OCI-LY7 (cell line): Measurements from ENCODE around the gene CARMIL1. TPM values are rescaled to one million over a fixed set of nuclear protein-coding genes. Genes with fewer than 3 reads are reported as not detected.

Experiments used
- BruUV-seq: library from RNA; stranded (reverse); fragments of 400-500 nt; replicated peaks from 2 replicates; lab custom pipeline; 2021; lab: Mats Ljungman, UMichigan
- CTCF ChIA-PET: fragments of 300-600 bp; sonication (Branson Sonifier 250); formaldehyde crosslinking; loops from one replicate; lab custom pipeline; 2022; ENCODE audit warnings: antibody characterized with exemption; ENCODE audit not compliant: unreplicated experiment; lab: Charles Lee
- POLR2A ChIA-PET: fragments of 300-600 bp; sonication (Branson Sonifier 250); formaldehyde crosslinking; loops from one replicate; lab custom pipeline; 2022; ENCODE audit warnings: antibody characterized with exemption; lab: Charles Lee
- DNase-seq: peaks from one replicate; pipeline ENCODE4 v3.0.0-alpha.2; 2015; ENCODE audit warnings: low spot score
- H2AFZ ChIP-seq: fragments of 200-600 bp; sonication (generic), shearing (Covaris generic); 2 replicates; pipeline ENCODE4 v1.6.1; 2014; ENCODE audit warnings: mild to moderate bottlenecking, antibody characterized with exemption, low read length, moderate library complexity
- H3K27ac ChIP-seq: fragments of 200-600 bp; sonication (generic); 2 replicates; pipeline ENCODE4 v1.5.1; 2014; ENCODE audit warnings: mixed run types, low read depth, mild to moderate bottlenecking, moderate library complexity, low read length, inconsistent platforms; ENCODE audit not compliant: poor library complexity, severe bottlenecking
- H3K36me3 ChIP-seq: fragments of 200-600 bp; sonication (generic); 2 replicates; pipeline ENCODE4 v1.6.1; 2014; ENCODE audit warnings: mild to moderate bottlenecking, antibody characterized with exemption, low read length, moderate library complexity, mixed read lengths; ENCODE audit not compliant: insufficient read depth
- H3K4me1 ChIP-seq: fragments of 200-600 bp; sonication (generic); 2 replicates; pipeline ENCODE4 v1.5.1; 2014; ENCODE audit warnings: mild to moderate bottlenecking, low read length; ENCODE audit not compliant: insufficient read depth, poor library complexity, severe bottlenecking
- H3K4me2 ChIP-seq: fragments of 200-600 bp; sonication (generic); 2 replicates; pipeline ENCODE4 v1.6.1; 2014; ENCODE audit warnings: mild to moderate bottlenecking, low read length
- H3K4me3 ChIP-seq: fragments of 200-600 bp; sonication (generic); 2 replicates; pipeline ENCODE4 v1.5.1; 2014; ENCODE audit warnings: mild to moderate bottlenecking, low read depth, low read length; ENCODE audit not compliant: poor library complexity, severe bottlenecking
- H3K79me2 ChIP-seq: fragments of 200-600 bp; sonication (generic); 2 replicates; pipeline ENCODE4 v1.6.1; 2016; ENCODE audit warnings: low read depth, mild to moderate bottlenecking, low read length, moderate library complexity, mixed read lengths; ENCODE audit not compliant: insufficient read depth
- H3K9me2 ChIP-seq: fragments of 200-600 bp; sonication (generic); 2 replicates; pipeline ENCODE4 v1.6.1; 2016; ENCODE audit warnings: mild to moderate bottlenecking, low read length, mixed read lengths; ENCODE audit not compliant: insufficient read depth
- H3K9me3 ChIP-seq: fragments of 200-600 bp; sonication (generic); 2 replicates; pipeline ENCODE4 v1.6.1; 2014; ENCODE audit warnings: mild to moderate bottlenecking, mixed run types, low read length, mixed read lengths
- H4K20me1 ChIP-seq: fragments of 200-600 bp; sonication (generic); 2 replicates; pipeline ENCODE4 v1.6.1; 2014; ENCODE audit warnings: mild to moderate bottlenecking, antibody characterized with exemption, low read length, moderate library complexity, mixed read lengths; ENCODE audit not compliant: insufficient read depth
- CTCF ChIP-seq: fragments of 200-600 bp; sonication (generic); conservative IDR thresholded peaks from 2 replicates; pipeline ENCODE4 v1.5.1; 2014; ENCODE audit warnings: mild to moderate bottlenecking, antibody characterized with exemption, low read length, moderate library complexity, mixed read lengths
- EZH2phosphoT487 ChIP-seq: fragments of 200-600 bp; sonication (generic); IDR thresholded peaks from 2 replicates; pipeline ENCODE4 v1.6.1; 2018; ENCODE audit warnings: low read depth, borderline replicate concordance, mild to moderate bottlenecking, mixed run types, antibody characterized with exemption, low read length, moderate library complexity, mixed read lengths
- intact Hi-C: fragments of 100-400 bp; cut with micrococcal nuclease; formaldehyde crosslinking; loops from one replicate; pipeline ENCODE4 v1.10.0; 2022; ENCODE audit not compliant: unreplicated experiment
- total RNA-seq, 2 experiments: library from RNA; depleted of rRNA in 1 of 2; stranded (reverse); fragments of >200 nt in 1 of 2; shearing (Covaris generic) in 1 of 2; gene quantifications; 2 replicates each; pipeline ENCODE4 v1.2.3, GENCODE V29; 2014 to 2022

CARMIL1 gene
- total RNA-seq, 2 experiments from 2014 or later, result 25.5 to 40.1 TPM

- Histone ChIP-seq H3K4me3 (no peak overlapping the region), H3K27ac (no peak overlapping the region), H3K9me3 (no peaks in the 10 kb centered on the region), H3K9me2 (no peaks in the 10 kb centered on the region), H3K4me1 (peaks cover 23% of the 10 kb centered on the region), H3K36me3 (peaks cover 44% of the 10 kb centered on the region), H3K4me2 (no peak overlapping the region; the same call in 1 of the 2 replicates), H4K20me1 (no peaks in the 10 kb centered on the region), H3K79me2 (no peaks in the 10 kb centered on the region), H2AFZ (no peak overlapping the region)
- no peak for DNase-seq
- TF ChIP-seq CTCF, result 0 out of 2 replicates have a peak, but pooled peaks have one; percentile 15
- TF ChIP-seq EZH2phosphoT487, result no peak
- intact Hi-C loops, result loop anchor here (2.0 kb wide), 1 partner anchor 83 kb away; no protein-coding TSS in a partner anchor
- BruUV-seq, result no TSS peak
- ChIA-PET POLR2A (interaction anchor here (0.8 to 1.2 kb wide), 2 partner anchors 14 to 118 kb away, joined by 3 read pairs; no protein-coding TSS in a partner anchor), CTCF (interaction anchor here (0.6 kb wide), 1 partner anchor 69 kb away, joined by 3 read pairs; no protein-coding TSS in a partner anchor)
Observed at GRCh38 chr6:25488156-25488555, 209.0 kb downstream of the CARMIL1 start.

GRCh38 chr6:25489399-25489798, 210.2 kb downstream of the CARMIL1 start:
- peak; percentile 39 for DNase-seq
- no peaks in the 10 kb centered on the region for H4K20me1 ChIP-seq
- no peaks in the 10 kb centered on the region for H3K9me3 ChIP-seq
- intact Hi-C loops, result loop anchor here (2.0 kb wide), 1 partner anchor 85 kb away; no protein-coding TSS in a partner anchor
- H3K27ac ChIP-seq, result peak overlapping the region; percentile 55
- no peak overlapping the region for H3K4me3 ChIP-seq
- H3K9me2 ChIP-seq, result no peaks in the 10 kb centered on the region
- H3K36me3 ChIP-seq, result peaks cover 51% of the 10 kb centered on the region
- H3K79me2 ChIP-seq, result no peaks in the 10 kb centered on the region
- POLR2A ChIA-PET, result interaction anchor here (0.7 to 3.6 kb wide), 6 partner anchors 85 to 211 kb away, joined by 3 to 25 read pairs (median 4); partner anchors contain the start of gene CARMIL1
- BruUV-seq, result no TSS peak
- TF ChIP-seq EZH2phosphoT487 (no peak), CTCF (no peak)
- peak overlapping the region; percentile 42 for H3K4me2 ChIP-seq
- CTCF ChIA-PET, result interaction anchor here (0.6 to 2.8 kb wide), 8 partner anchors 12 to 224 kb away, joined by 3 to 28 read pairs (median 3); partner anchors contain the start of gene CARMIL1
- peak overlapping the region; percentile 41 for H2AFZ ChIP-seq
- peaks cover 23% of the 10 kb centered on the region for H3K4me1 ChIP-seq
